Activated B cell treated with CpG ODN at 0.5 μM for 24 hours (primary cell): Measurements from ENCODE around the gene PRSS50. TPM values are rescaled to one million over a fixed set of nuclear protein-coding genes. Genes with fewer than 3 reads are reported as not detected.

Experiments
- ATAC-seq: fragments of 200-7000 bp; cut with Tn5 transposase; one replicate; pipeline ENCODE4 v1.10.0; 2021; ENCODE audit warnings: low read depth, mild to moderate bottlenecking, moderate library complexity
- CTCF ChIA-PET: fragments of 350-600 bp; sonication (Branson Sonifier 250); formaldehyde crosslinking; loops from one replicate; lab custom pipeline; 2021; ENCODE audit warnings: antibody characterized with exemption; lab: Charles Lee
- POLR2A ChIA-PET: fragments of 350-600 bp; sonication (Branson Sonifier 250); formaldehyde crosslinking; loops from one replicate; lab custom pipeline; 2021; ENCODE audit warnings: antibody characterized with exemption; lab: Charles Lee
- DNase-seq: peaks from one replicate; pipeline ENCODE4 v3.0.0; 2022
- H3K27ac Mint-ChIP-seq: one replicate; pipeline ENCODE4 v1.8.0; 2020; ENCODE audit warnings: mixed read lengths
- H3K27me3 Mint-ChIP-seq: one replicate; pipeline ENCODE4 v1.8.0; 2021; ENCODE audit warnings: mixed read lengths
- H3K36me3 Mint-ChIP-seq: one replicate; pipeline ENCODE4 v1.8.0; 2021; ENCODE audit warnings: low read depth, mixed read lengths
- H3K4me1 Mint-ChIP-seq: one replicate; pipeline ENCODE4 v1.8.0; 2021; ENCODE audit warnings: mixed read lengths
- H3K4me3 Mint-ChIP-seq: one replicate; pipeline ENCODE4 v1.8.0; 2020; ENCODE audit warnings: mild to moderate bottlenecking, mixed read lengths
- H3K9me3 Mint-ChIP-seq: one replicate; pipeline ENCODE4 v1.8.0; 2020; ENCODE audit warnings: mixed read lengths
- intact Hi-C: fragments of 100-400 bp; cut with micrococcal nuclease; formaldehyde crosslinking; loops from one replicate; pipeline ENCODE4 v1.15.1; 2024
- total RNA-seq: library from RNA; stranded (reverse); gene quantifications from 2 replicates; pipeline ENCODE4 v1.2.3, GENCODE V29; 2022
- TF ChIP-seq, protein P1 (sequence below): fragments of 200-600 bp; IDR thresholded peaks from one replicate; pipeline ENCODE4 v1.8.0; 2022; ENCODE audit warnings: antibody characterized with exemption, mild to moderate bottlenecking

PRSS50 gene
- total RNA-seq, 1 donor from 2014 or later, result not detected

DNA sequence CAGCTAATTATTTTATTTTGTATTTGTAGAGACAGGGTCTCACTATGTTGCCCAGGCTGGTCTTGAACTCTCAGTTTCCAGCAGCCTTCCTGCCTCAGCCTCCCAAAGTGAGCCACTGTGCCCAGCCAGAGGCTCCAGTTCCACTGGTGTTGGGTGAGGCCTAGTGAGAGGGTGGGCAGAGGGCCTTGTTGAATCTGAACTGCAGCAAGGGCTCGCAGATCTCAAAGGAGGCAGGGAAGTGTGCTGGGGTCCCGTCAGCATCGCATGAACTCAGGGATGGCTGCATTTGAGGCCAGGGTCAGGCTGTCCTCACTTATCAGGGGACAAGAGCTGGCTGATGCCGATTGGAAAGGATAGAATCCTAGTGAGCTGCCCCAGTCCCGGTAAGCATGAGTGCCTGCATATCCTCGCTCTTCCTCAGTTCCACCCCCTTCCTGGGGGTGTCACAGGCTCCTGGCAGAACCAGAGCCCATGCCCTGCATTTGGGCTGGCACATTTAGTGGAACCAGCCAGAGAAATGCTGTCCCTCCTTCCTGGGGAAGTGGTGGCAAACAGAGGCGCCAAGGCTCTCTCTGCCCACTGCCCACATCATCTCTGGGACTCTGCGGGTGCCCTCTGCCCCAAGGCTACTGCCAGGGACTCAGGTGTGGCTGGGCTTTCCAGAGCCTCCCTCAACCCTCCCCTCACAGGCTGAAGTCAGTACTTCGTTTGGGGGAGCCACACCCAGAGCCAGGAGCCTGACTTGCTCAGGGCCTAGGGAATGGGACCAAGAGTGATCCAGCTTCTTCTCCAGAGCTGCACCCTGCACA is 48.3 kb downstream of the PRSS50 start:
- Mint-ChIP-seq H3K4me1 (no peaks in the 10 kb centered on the region), H3K4me3 (no peak overlapping the region), H3K27me3 (peaks cover 7% of the 10 kb centered on the region), H3K27ac (no peak overlapping the region), H3K9me3 (no peaks in the 10 kb centered on the region), H3K36me3 (no peaks in the 10 kb centered on the region)
- POLR2A ChIA-PET, result no interaction called here
- intact Hi-C loops, result no loop called here
- CTCF ChIA-PET, result no interaction called here
- TF ChIP-seq, protein P1, sequence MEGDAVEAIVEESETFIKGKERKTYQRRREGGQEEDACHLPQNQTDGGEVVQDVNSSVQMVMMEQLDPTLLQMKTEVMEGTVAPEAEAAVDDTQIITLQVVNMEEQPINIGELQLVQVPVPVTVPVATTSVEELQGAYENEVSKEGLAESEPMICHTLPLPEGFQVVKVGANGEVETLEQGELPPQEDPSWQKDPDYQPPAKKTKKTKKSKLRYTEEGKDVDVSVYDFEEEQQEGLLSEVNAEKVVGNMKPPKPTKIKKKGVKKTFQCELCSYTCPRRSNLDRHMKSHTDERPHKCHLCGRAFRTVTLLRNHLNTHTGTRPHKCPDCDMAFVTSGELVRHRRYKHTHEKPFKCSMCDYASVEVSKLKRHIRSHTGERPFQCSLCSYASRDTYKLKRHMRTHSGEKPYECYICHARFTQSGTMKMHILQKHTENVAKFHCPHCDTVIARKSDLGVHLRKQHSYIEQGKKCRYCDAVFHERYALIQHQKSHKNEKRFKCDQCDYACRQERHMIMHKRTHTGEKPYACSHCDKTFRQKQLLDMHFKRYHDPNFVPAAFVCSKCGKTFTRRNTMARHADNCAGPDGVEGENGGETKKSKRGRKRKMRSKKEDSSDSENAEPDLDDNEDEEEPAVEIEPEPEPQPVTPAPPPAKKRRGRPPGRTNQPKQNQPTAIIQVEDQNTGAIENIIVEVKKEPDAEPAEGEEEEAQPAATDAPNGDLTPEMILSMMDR, result no peak
- no peak for ATAC-seq
- peak; percentile 10 for DNase-seq

DNA sequence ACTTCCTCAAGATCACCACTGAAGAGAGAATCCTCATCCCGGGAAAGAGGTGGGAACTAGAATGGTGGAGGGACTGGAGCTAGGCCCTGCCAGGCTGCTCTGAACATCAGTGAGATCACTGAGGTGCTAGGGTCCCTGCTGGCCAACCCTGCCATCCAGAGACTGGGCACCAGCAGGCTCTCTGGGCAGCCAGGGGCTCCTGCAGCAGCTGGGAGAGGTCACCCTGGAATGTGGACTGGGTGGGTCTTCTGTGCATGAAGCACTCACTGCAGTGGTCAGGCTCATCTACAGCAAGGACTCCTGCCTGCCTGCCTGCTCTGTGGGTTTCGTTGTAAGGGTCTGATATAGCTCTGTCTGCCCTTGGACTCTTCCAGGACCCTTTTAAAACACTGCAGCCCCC is 49.1 kb downstream of the PRSS50 start:
- peaks cover 3% of the 10 kb centered on the region for H3K27me3 Mint-ChIP-seq
- DNase-seq (peak; percentile 1), ATAC-seq (no peak)
- ChIA-PET CTCF (no interaction called here), POLR2A (no interaction called here)
- intact Hi-C loops, result no loop called here
- no peaks in the 10 kb centered on the region for H3K9me3 Mint-ChIP-seq
- TF ChIP-seq, protein P1, result no peak
- H3K27ac Mint-ChIP-seq, result no peak overlapping the region
- no peaks in the 10 kb centered on the region for H3K4me1 Mint-ChIP-seq
- no peak overlapping the region for H3K4me3 Mint-ChIP-seq
- no peaks in the 10 kb centered on the region for H3K36me3 Mint-ChIP-seq

DNA sequence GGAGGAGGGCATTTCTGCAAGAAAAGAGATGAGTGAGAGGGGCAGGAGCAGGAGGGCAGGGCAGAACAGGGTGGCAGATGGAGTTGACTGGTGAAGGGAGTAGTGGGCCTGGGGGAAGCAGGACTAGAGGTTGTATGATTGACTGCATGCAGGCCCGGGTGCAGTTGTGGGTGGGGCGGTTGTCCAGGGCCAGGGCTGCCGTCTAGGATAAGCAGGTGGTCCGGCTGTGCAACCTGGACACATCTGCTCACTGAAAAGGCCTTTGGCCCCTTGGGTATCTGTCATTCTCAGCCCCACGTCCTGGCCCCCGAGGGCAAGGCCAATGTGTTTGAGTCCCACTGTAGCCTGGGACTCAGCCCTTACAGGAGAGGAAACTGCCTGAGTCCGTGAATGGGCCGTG is 49.6 kb downstream of the PRSS50 start:
- no peaks in the 10 kb centered on the region for H3K27me3 Mint-ChIP-seq
- H3K4me3 Mint-ChIP-seq, result no peak overlapping the region
- TF ChIP-seq, protein P1, result no peak
- no peaks in the 10 kb centered on the region for H3K36me3 Mint-ChIP-seq
- H3K27ac Mint-ChIP-seq, result no peak overlapping the region
- intact Hi-C loops, result no loop called here
- CTCF ChIA-PET, result no interaction called here
- H3K4me1 Mint-ChIP-seq, result no peaks in the 10 kb centered on the region
- ATAC-seq (no peak), DNase-seq (peak; percentile 1)
- POLR2A ChIA-PET, result no interaction called here
- no peaks in the 10 kb centered on the region for H3K9me3 Mint-ChIP-seq

DNA sequence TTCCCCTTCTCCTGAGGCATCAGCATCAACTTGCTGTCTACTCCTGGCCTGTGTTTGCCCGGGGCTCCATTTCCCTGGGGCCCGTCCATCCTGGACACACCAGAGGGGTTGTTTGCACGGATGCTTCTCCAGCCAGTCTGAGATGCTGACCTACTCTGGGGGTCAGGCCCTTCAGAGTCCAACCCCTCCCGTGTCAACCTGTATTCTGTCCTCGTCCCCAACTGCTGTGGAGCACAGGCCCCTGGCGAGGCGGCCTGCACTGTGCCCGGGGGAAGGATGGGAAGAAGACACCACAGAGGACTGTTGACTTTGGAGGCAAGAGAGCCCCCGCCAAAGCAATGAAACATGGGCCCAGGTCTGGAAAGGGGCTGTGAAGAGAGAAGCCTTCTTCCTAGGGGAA is 50.0 kb downstream of the PRSS50 start:
- Mint-ChIP-seq H3K36me3 (no peaks in the 10 kb centered on the region), H3K27ac (no peak overlapping the region), H3K4me3 (no peak overlapping the region), H3K9me3 (no peaks in the 10 kb centered on the region), H3K27me3 (peaks cover 3% of the 10 kb centered on the region), H3K4me1 (no peaks in the 10 kb centered on the region)
- ATAC-seq (no peak), DNase-seq (no peak)
- ChIA-PET CTCF (no interaction called here), POLR2A (no interaction called here)
- intact Hi-C loops, result no loop called here
- TF ChIP-seq, protein P1, result no peak

DNA sequence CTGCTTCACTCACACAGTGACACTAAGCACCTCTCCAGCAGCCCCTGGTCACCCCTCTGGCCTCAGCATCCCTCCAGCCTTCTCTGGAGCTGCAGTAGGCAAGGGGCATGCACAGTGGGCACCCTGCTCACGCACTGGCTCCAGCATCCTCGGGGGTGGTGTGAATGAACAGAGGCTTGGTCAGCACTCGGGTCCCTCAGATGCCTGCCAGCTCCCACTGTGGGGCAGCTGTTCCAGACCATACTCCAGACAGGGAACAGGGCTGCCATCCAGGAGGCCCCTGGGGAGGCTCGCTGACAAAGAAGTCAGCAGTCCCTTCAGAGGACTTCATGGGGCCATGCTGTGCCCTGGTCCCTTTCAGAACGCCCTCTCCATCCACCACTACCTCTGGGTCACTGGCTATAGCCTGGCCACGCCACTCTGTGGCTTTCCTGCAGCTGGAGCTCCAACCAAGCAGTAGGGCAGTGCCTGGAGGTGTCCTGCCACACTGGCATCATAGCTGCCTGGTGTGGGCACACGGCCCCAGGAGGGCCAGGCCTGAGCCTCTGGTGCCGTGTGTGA is 50.5 kb downstream of the PRSS50 start:
- Mint-ChIP-seq H3K27me3 (peaks cover 8% of the 10 kb centered on the region), H3K4me3 (no peak overlapping the region), H3K9me3 (no peaks in the 10 kb centered on the region), H3K36me3 (no peaks in the 10 kb centered on the region), H3K4me1 (no peaks in the 10 kb centered on the region), H3K27ac (no peak overlapping the region)
- intact Hi-C loops, result no loop called here
- ATAC-seq, result no peak
- CTCF ChIA-PET, result no interaction called here
- TF ChIP-seq, protein P1, result no peak
- POLR2A ChIA-PET, result interaction anchor here (0.6 kb wide), 1 partner anchor 934 kb away, joined by 4 read pairs; no protein-coding TSS in a partner anchor
- no peak for DNase-seq
